HG03520 (cell line): ENCODE measurements around the gene PAX2.

Experiments
- ATAC-seq: cut with Tn5 transposase; IDR thresholded peaks from one replicate; pipeline ENCODE4 v1.9.1; 2021; ENCODE audit warnings: mild to moderate bottlenecking, moderate library complexity; ENCODE audit not compliant: unreplicated experiment

The PAX2 gene

GRCh38 chr10:100749309-100750217 lies 4.2 kb downstream of the PAX2 start:
- ATAC-seq = no peak

GRCh38 chr10:100750291-100751210 lies 5.2 kb downstream of the PAX2 start:
- ATAC-seq = no peak

GRCh38 chr10:100751211-100751933 lies 6.0 kb downstream of the PAX2 start:
- no peak for ATAC-seq

GRCh38 chr10:100755821-100756220 lies 10.4 kb downstream of the PAX2 start:
- ATAC-seq = no peak

- ATAC-seq = no peak
These were observed 13.9 kb downstream of the PAX2 start for GRCh38 chr10:100759331-100759730.

GRCh38 chr10:100760726-100761125 lies 15.3 kb downstream of the PAX2 start:
- ATAC-seq = no peak

GRCh38 chr10:100761191-100761590 lies 15.8 kb downstream of the PAX2 start:
- ATAC-seq = no peak

- no peak for ATAC-seq
These were observed 17.8 kb downstream of the PAX2 start for GRCh38 chr10:100763043-100763747.

GRCh38 chr10:100766693-100767421 lies 21.5 kb downstream of the PAX2 start:
- ATAC-seq = no peak

GRCh38 chr10:100767422-100767775 lies 22.0 kb downstream of the PAX2 start:
- no peak for ATAC-seq

GRCh38 chr10:100769481-100769880 lies 24.1 kb downstream of the PAX2 start:
- no peak for ATAC-seq

- ATAC-seq = no peak
These were observed 28.3 kb downstream of the PAX2 start for GRCh38 chr10:100773646-100774045.

- ATAC-seq = no peak
These were observed 28.8 kb downstream of the PAX2 start for GRCh38 chr10:100774223-100774622.

GRCh38 chr10:100774876-100775275 lies 29.5 kb downstream of the PAX2 start:
- no peak for ATAC-seq

- no peak for ATAC-seq
These were observed 30.0 kb downstream of the PAX2 start for GRCh38 chr10:100775386-100775785.

- ATAC-seq = no peak
These were observed 30.5 kb downstream of the PAX2 start for GRCh38 chr10:100775871-100776270.

- no peak for ATAC-seq
These were observed 31.3 kb downstream of the PAX2 start for GRCh38 chr10:100776671-100777070.

GRCh38 chr10:100779329-100779728 lies 33.9 kb downstream of the PAX2 start:
- no peak for ATAC-seq

GRCh38 chr10:100780324-100780723 lies 34.9 kb downstream of the PAX2 start:
- ATAC-seq = no peak

- no peak for ATAC-seq
These were observed 35.8 kb downstream of the PAX2 start for GRCh38 chr10:100781145-100781665.
